Esophagus squamous epithelium (tissue), 4 donors: ENCODE results near the gene ZNF766.

Experiments
- CTCF ChIP-seq, 6 experiments: fragments of 450-650 bp in 4 of 6; fragments of 200-600 bp in 2 of 6; sonication (generic) in 2 of 6; IDR thresholded peaks; one replicate each; pipeline ENCODE4 v1.5.1; 2016 to 2019; ENCODE audit warnings: antibody characterized with exemption in 6 of 6, mild to moderate bottlenecking in 4 of 6, moderate library complexity in 4 of 6
- POLR2A ChIP-seq, 4 donors: fragments of 450-650 bp; IDR thresholded peaks; one replicate each; pipeline ENCODE4 v1.6.1; 2017; ENCODE audit warnings: antibody characterized with exemption in 4 of 4, mild to moderate bottlenecking in 4 of 4, moderate library complexity in 3 of 4

GRCh38 chr19:52248241-52248640 lies 21.1 kb upstream of the ZNF766 start:
- TF ChIP-seq CTCF (IDR thresholded peaks at IDR 0.05) (peak in 5 of 6 experiments; percentile 28 to 53 (median 32)), POLR2A (IDR thresholded peaks at IDR 0.05) (no peak)
